WTC11 (cell line): Measurements from ENCODE around the gene MLST8. TPM values are rescaled to one million over a fixed set of nuclear protein-coding genes. Genes with fewer than 3 reads are reported as not detected.

Experiments used
- ATAC-seq: fragments of 200-7000 bp; cut with Tn5 transposase; 2 replicates; pipeline ENCODE4 v1.10.0; 2021; ENCODE audit warnings: mild to moderate bottlenecking, moderate library complexity
- CTCF ChIA-PET: fragments of 300-600 bp; sonication (Branson Sonifier 250); formaldehyde crosslinking; loops from one replicate; lab custom pipeline; 2021; ENCODE audit warnings: antibody characterized with exemption; lab: Charles Lee
- POLR2A ChIA-PET: fragments of 350-600 bp; sonication (Branson Sonifier 250); formaldehyde crosslinking; loops from one replicate; lab custom pipeline; 2021; ENCODE audit warnings: antibody characterized with exemption; lab: Charles Lee
- DNase-seq: peaks from one replicate; pipeline ENCODE4 v3.0.0; 2021; ENCODE audit warnings: low spot score
- H3K27ac Mint-ChIP-seq: 2 replicates; pipeline ENCODE4 v1.8.0; 2021; ENCODE audit warnings: mixed read lengths
- H3K27me3 Mint-ChIP-seq: 2 replicates; pipeline ENCODE4 v1.8.0; 2021; ENCODE audit warnings: low read depth, mild to moderate bottlenecking, moderate library complexity, mixed read lengths
- H3K36me3 Mint-ChIP-seq: 2 replicates; pipeline ENCODE4 v1.8.0; 2021; ENCODE audit warnings: mixed read lengths
- H3K4me1 Mint-ChIP-seq: 2 replicates; pipeline ENCODE4 v1.8.0; 2022; ENCODE audit warnings: mixed read lengths
- H3K4me3 Mint-ChIP-seq: 2 replicates; pipeline ENCODE4 v1.8.0; 2021; ENCODE audit warnings: mild to moderate bottlenecking, moderate library complexity, mixed read lengths
- H3K9me3 Mint-ChIP-seq: 2 replicates; pipeline ENCODE4 v1.8.0; 2021; ENCODE audit warnings: mixed read lengths
- ARID4B ChIP-seq: sonication (generic); formaldehyde crosslinking; IDR thresholded peaks from 2 replicates; pipeline ENCODE4 v1.8.0; 2023; ENCODE audit warnings: missing genetic modification reagents, mild to moderate bottlenecking, borderline replicate concordance
- ATF3 ChIP-seq: sonication (generic); formaldehyde crosslinking; conservative IDR thresholded peaks from 2 replicates; pipeline ENCODE4 v1.8.1; 2022; ENCODE audit warnings: mild to moderate bottlenecking, missing genetic modification reagents
- CTCF ChIP-seq: fragments of 200-600 bp; IDR thresholded peaks from 2 replicates; pipeline ENCODE4 v1.8.0; 2022; ENCODE audit warnings: antibody characterized with exemption
- ESRRA ChIP-seq: sonication (generic); formaldehyde crosslinking; IDR thresholded peaks from 2 replicates; pipeline ENCODE4 v1.8.1; 2022; ENCODE audit warnings: mild to moderate bottlenecking, missing genetic modification reagents, borderline replicate concordance
- ETV6 ChIP-seq: sonication (generic); formaldehyde crosslinking; IDR thresholded peaks from 2 replicates; pipeline ENCODE4 v1.8.1; 2022; ENCODE audit warnings: mild to moderate bottlenecking, missing genetic modification reagents
- FOXK1 ChIP-seq: sonication (generic); formaldehyde crosslinking; IDR thresholded peaks from 2 replicates; pipeline ENCODE4 v1.8.0; 2022; ENCODE audit warnings: mild to moderate bottlenecking, moderate library complexity, missing genetic modification reagents
- HMGXB4 ChIP-seq: sonication (generic); formaldehyde crosslinking; IDR thresholded peaks from 2 replicates; pipeline ENCODE4 v1.8.1; 2023; ENCODE audit warnings: mild to moderate bottlenecking, moderate library complexity, missing genetic modification reagents
- IRF2 ChIP-seq: sonication (generic); formaldehyde crosslinking; IDR thresholded peaks from 2 replicates; pipeline ENCODE4 v1.8.0; 2022; ENCODE audit warnings: low read depth, missing genetic modification reagents, borderline replicate concordance
- KAT7 ChIP-seq: sonication (generic); formaldehyde crosslinking; IDR thresholded peaks from 2 replicates; pipeline ENCODE4 v1.8.1; 2023; ENCODE audit warnings: missing genetic modification reagents, mild to moderate bottlenecking, borderline replicate concordance
- NFE2L1 ChIP-seq: sonication (generic); formaldehyde crosslinking; IDR thresholded peaks from 2 replicates; pipeline ENCODE4 v1.8.1; 2023; ENCODE audit warnings: missing genetic modification reagents
- NR2C2 ChIP-seq: sonication (generic); formaldehyde crosslinking; IDR thresholded peaks from 2 replicates; pipeline ENCODE4 v1.8.0; 2022; ENCODE audit warnings: mild to moderate bottlenecking, missing genetic modification reagents
- SMAD3 ChIP-seq: sonication (generic); formaldehyde crosslinking; IDR thresholded peaks from 2 replicates; pipeline ENCODE4 v1.8.0; 2022; ENCODE audit warnings: missing genetic modification reagents, mild to moderate bottlenecking, borderline replicate concordance
- SMAD4 ChIP-seq: sonication (generic); formaldehyde crosslinking; IDR thresholded peaks from 2 replicates; pipeline ENCODE4 v1.8.0; 2022; ENCODE audit warnings: mild to moderate bottlenecking, missing genetic modification reagents
- ZBTB43 ChIP-seq: sonication (generic); formaldehyde crosslinking; IDR thresholded peaks from 2 replicates; pipeline ENCODE4 v1.8.1; 2023; ENCODE audit warnings: mild to moderate bottlenecking, missing genetic modification reagents
- ZNF317 ChIP-seq: sonication (generic); formaldehyde crosslinking; IDR thresholded peaks from 2 replicates; pipeline ENCODE4 v1.8.1; 2023; ENCODE audit warnings: low read depth, mild to moderate bottlenecking, moderate library complexity, missing genetic modification reagents, borderline replicate concordance
- total RNA-seq: library from RNA; stranded (reverse); gene quantifications from 3 replicates; pipeline ENCODE4 v1.2.3, GENCODE V29; 2021
- TF ChIP-seq, protein P1 (sequence below): sonication (generic); formaldehyde crosslinking; IDR thresholded peaks from 2 replicates; pipeline ENCODE4 v1.8.1; 2022; ENCODE audit warnings: missing genetic modification reagents, borderline replicate concordance
- TF ChIP-seq, protein P2 (sequence below): sonication (generic); formaldehyde crosslinking; IDR thresholded peaks from 2 replicates; pipeline ENCODE4 v1.8.0; 2022; ENCODE audit warnings: mild to moderate bottlenecking, missing genetic modification reagents
- TF ChIP-seq, protein P3 (sequence below): sonication (generic); formaldehyde crosslinking; IDR thresholded peaks from 2 replicates; pipeline ENCODE4 v1.8.1; 2022; ENCODE audit warnings: low read depth, mild to moderate bottlenecking, moderate library complexity, missing genetic modification reagents, borderline replicate concordance
- TF ChIP-seq, protein P4 (sequence below): sonication (generic); formaldehyde crosslinking; IDR thresholded peaks from 2 replicates; pipeline ENCODE4 v1.8.0; 2022; ENCODE audit warnings: mild to moderate bottlenecking, missing genetic modification reagents

Gene MLST8
- total RNA-seq, 1 experiment from 2014 or later: 71.6 TPM

DNA sequence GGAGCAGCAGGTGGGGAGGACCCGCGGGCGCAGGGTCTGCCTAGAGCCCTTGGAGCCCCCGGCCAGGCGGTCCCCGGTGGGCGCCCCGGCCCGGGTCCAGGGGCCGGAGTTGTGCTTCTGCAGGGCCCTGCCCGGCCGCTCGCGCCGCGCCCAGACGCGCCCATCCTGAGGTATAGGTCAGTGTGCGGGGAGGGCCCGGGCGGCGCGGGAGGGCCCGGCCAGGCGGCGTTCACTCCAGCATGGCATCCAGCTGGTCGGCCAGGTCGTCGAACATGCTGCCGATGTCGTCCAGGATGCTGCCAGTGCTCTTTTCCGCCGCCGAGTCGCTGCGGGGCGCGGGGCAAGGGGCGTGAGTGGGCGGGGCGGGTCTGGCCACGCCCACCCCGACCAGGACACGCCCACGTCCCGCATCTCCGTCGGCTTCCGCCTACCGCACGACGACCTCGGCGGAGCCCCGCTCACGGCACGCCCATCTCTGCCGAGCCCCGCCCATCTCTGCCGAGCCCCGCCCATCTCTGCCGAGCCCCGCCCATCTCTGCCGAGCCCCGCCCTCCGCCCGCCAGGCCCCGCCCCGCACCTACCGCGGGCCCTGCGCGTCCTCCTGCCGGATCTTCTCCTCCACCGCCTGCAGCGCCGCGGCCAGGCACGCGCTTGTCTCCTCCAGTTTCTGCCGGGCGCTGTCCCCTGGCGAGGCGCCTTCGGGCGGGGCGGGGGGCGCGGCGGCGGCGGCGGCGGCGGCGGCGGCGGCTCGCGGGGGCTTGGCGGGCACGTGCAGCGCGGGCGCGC, 26.7 kb upstream of the MLST8 start:
- Mint-ChIP-seq H3K36me3 (peaks cover 13% of the 10 kb centered on the region), H3K4me1 (0 out of 2 replicates have a peak, but pooled peaks cover 3% of the 10 kb centered on the region), H3K27me3 (no peaks in the 10 kb centered on the region), H3K27ac (no peak overlapping the region), H3K9me3 (no peaks in the 10 kb centered on the region), H3K4me3 (no peak overlapping the region)
- POLR2A ChIA-PET: no interaction called here
- ATAC-seq (peak; percentile 81), DNase-seq (peak; percentile 80)
- CTCF ChIA-PET: interaction anchor here (0.8 kb wide), 1 partner anchor 16 kb away, joined by 3 read pairs; no protein-coding TSS in a partner anchor
- TF ChIP-seq, protein P1, sequence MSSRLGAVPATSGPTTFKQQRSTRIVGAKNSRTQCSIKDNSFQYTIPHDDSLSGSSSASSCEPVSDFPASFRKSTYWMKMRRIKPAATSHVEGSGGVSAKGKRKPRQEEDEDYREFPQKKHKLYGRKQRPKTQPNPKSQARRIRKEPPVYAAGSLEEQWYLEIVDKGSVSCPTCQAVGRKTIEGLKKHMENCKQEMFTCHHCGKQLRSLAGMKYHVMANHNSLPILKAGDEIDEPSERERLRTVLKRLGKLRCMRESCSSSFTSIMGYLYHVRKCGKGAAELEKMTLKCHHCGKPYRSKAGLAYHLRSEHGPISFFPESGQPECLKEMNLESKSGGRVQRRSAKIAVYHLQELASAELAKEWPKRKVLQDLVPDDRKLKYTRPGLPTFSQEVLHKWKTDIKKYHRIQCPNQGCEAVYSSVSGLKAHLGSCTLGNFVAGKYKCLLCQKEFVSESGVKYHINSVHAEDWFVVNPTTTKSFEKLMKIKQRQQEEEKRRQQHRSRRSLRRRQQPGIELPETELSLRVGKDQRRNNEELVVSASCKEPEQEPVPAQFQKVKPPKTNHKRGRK (CRISPR knock-in tag): no peak
- TF ChIP-seq ARID4B (CRISPR knock-in tag): 0 out of 2 replicates have a peak, but pooled peaks have one; percentile 23
- TF ChIP-seq, protein P2, sequence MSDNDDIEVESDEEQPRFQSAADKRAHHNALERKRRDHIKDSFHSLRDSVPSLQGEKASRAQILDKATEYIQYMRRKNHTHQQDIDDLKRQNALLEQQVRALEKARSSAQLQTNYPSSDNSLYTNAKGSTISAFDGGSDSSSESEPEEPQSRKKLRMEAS (CRISPR knock-in tag): peak; percentile 52; the same call in 1 of the 2 replicates
- no peak for TF ChIP-seq CTCF
- no peak; the same call in 1 of the 2 replicates for TF ChIP-seq SMAD3 (CRISPR knock-in tag)
- peak; percentile 62; the same call in 1 of the 2 replicates for TF ChIP-seq NFE2L1
- no peak for TF ChIP-seq KAT7 (CRISPR knock-in tag)
- TF ChIP-seq FOXK1 (CRISPR knock-in tag): peak; percentile 56; the same call in 1 of the 2 replicates
- TF ChIP-seq, protein P3, sequence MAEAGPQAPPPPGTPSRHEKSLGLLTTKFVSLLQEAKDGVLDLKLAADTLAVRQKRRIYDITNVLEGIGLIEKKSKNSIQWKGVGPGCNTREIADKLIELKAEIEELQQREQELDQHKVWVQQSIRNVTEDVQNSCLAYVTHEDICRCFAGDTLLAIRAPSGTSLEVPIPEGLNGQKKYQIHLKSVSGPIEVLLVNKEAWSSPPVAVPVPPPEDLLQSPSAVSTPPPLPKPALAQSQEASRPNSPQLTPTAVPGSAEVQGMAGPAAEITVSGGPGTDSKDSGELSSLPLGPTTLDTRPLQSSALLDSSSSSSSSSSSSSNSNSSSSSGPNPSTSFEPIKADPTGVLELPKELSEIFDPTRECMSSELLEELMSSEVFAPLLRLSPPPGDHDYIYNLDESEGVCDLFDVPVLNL (CRISPR knock-in tag): 0 out of 2 replicates have a peak, but pooled peaks have one; percentile 12
- no peak for TF ChIP-seq IRF2
- peak; percentile 25; the same call in 1 of the 2 replicates for TF ChIP-seq HMGXB4 (CRISPR knock-in tag)
- TF ChIP-seq, protein P4, sequence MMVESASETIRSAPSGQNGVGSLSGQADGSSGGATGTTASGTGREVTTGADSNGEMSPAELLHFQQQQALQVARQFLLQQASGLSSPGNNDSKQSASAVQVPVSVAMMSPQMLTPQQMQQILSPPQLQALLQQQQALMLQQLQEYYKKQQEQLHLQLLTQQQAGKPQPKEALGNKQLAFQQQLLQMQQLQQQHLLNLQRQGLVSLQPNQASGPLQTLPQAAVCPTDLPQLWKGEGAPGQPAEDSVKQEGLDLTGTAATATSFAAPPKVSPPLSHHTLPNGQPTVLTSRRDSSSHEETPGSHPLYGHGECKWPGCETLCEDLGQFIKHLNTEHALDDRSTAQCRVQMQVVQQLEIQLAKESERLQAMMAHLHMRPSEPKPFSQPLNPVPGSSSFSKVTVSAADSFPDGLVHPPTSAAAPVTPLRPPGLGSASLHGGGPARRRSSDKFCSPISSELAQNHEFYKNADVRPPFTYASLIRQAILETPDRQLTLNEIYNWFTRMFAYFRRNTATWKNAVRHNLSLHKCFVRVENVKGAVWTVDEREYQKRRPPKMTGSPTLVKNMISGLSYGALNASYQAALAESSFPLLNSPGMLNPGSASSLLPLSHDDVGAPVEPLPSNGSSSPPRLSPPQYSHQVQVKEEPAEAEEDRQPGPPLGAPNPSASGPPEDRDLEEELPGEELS (CRISPR knock-in tag): peak; percentile 91
- TF ChIP-seq ESRRA (CRISPR knock-in tag): 0 out of 2 replicates have a peak, but pooled peaks have one; percentile 57
- no peak for TF ChIP-seq NR2C2
- TF ChIP-seq ZNF317: peak; percentile 25; the same call in 1 of the 2 replicates
- TF ChIP-seq ETV6 (CRISPR knock-in tag): 0 out of 2 replicates have a peak, but pooled peaks have one; percentile 40
- TF ChIP-seq ATF3: no peak
- peak; percentile 80; the same call in 1 of the 2 replicates for TF ChIP-seq ZBTB43 (CRISPR knock-in tag)
- no peak for TF ChIP-seq SMAD4 (CRISPR knock-in tag)
